Stimulated activated memory B cell treated with anti-CD40 and anti-IgM and Interleukin-4, amounts not matched to agents 10 μg/mL and 1 μg/mL and 100 μg/mL, for 72 hours (primary cell): Measurements from ENCODE around the gene RBP7.

Experiments
- ATAC-seq: fragments of 150-1000 bp; cut with Tn5 transposase; 2 replicates; pipeline ENCODE4 v1.10.0; 2021
- H3K27ac Mint-ChIP-seq: one replicate; pipeline ENCODE4 v1.8.0; 2022; ENCODE audit warnings: mild to moderate bottlenecking, mixed read lengths
- H3K27me3 Mint-ChIP-seq: one replicate; pipeline ENCODE4 v1.8.0; 2022; ENCODE audit warnings: mixed read lengths
- H3K36me3 Mint-ChIP-seq: one replicate; pipeline ENCODE4 v1.8.0; 2022; ENCODE audit warnings: mixed read lengths
- H3K4me1 Mint-ChIP-seq: one replicate; pipeline ENCODE4 v1.8.0; 2022; ENCODE audit warnings: mixed read lengths
- H3K4me3 Mint-ChIP-seq: one replicate; pipeline ENCODE4 v1.8.0; 2022; ENCODE audit warnings: mild to moderate bottlenecking, moderate library complexity, mixed read lengths
- H3K9me3 Mint-ChIP-seq: one replicate; pipeline ENCODE4 v1.8.0; 2022; ENCODE audit warnings: mixed read lengths

The RBP7 gene

DNA sequence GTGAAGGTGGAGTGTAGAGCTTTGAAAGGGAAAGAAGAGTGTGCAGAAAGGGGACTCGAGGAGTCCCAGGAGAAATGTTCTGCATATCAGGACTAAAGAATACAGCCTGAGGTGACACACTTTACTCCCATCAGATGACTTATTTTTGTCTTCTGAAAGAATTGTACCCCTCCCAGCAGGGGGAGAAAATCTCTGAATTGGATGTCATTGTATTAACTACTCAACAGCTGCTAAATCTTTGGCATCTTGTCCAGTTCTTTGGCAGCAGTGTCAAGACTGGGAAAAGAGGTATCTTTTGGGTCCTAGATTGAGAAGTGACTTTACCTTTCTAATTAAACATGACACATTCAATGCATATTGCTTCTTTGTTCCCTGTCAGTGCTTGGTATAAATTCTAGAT is 54.6 kb downstream of the RBP7 start:
- no peaks in the 10 kb centered on the region for H3K27me3 Mint-ChIP-seq

GRCh38 chr1:10052347-10052746 is 55.3 kb downstream of the RBP7 start:
- Mint-ChIP-seq H3K4me3 (no peak overlapping the region), H3K36me3 (peaks cover 38% of the 10 kb centered on the region), H3K27ac (no peak overlapping the region), H3K9me3 (no peaks in the 10 kb centered on the region), H3K4me1 (peaks cover 6% of the 10 kb centered on the region), H3K27me3 (no peaks in the 10 kb centered on the region)
- ATAC-seq: no peak

More for the DNA sequence above, 54.6 kb downstream of the RBP7 start:
- no peak overlapping the region for H3K27ac Mint-ChIP-seq
- no peak overlapping the region for H3K4me3 Mint-ChIP-seq
- no peak for ATAC-seq
- H3K36me3 Mint-ChIP-seq: peaks cover 38% of the 10 kb centered on the region
- no peaks in the 10 kb centered on the region for H3K9me3 Mint-ChIP-seq
- H3K4me1 Mint-ChIP-seq: peaks cover 12% of the 10 kb centered on the region

GRCh38 chr1:10054465-10054864 is 57.4 kb downstream of the RBP7 start:
- Mint-ChIP-seq H3K9me3 (no peaks in the 10 kb centered on the region), H3K36me3 (peaks cover 46% of the 10 kb centered on the region), H3K27me3 (no peaks in the 10 kb centered on the region), H3K27ac (no peak overlapping the region), H3K4me3 (no peak overlapping the region), H3K4me1 (peaks cover 10% of the 10 kb centered on the region)
- no peak for ATAC-seq

- H3K4me3 Mint-ChIP-seq: no peak overlapping the region
- no peak overlapping the region for H3K27ac Mint-ChIP-seq
- H3K4me1 Mint-ChIP-seq: peaks cover 10% of the 10 kb centered on the region
- no peaks in the 10 kb centered on the region for H3K9me3 Mint-ChIP-seq
- H3K36me3 Mint-ChIP-seq: peaks cover 41% of the 10 kb centered on the region
- no peak for ATAC-seq
- no peaks in the 10 kb centered on the region for H3K27me3 Mint-ChIP-seq
Observed at GRCh38 chr1:10056599-10056987, 59.6 kb downstream of the RBP7 start.

DNA sequence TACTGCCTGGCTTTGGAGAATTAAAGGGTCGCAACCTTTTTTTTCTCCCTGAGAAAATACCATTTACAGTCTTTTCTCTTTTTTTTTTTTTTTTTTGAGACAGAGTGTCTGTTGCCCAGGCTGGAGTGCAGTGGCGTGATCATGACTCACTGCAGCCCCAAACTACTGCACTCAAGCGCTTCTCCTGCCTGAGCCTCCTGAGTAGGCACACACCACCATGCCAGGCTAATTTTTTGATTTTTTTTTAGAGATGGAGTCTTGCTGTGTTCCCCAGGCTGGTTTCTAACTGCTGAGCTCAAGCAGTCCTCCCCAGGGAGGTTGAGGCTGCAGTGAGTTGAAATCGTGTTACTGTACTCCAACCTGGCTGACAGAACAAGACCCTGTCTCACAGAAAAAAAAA is 60.3 kb downstream of the RBP7 start:
- Mint-ChIP-seq H3K9me3 (no peaks in the 10 kb centered on the region), H3K27ac (no peak overlapping the region), H3K36me3 (peaks cover 36% of the 10 kb centered on the region), H3K4me3 (no peak overlapping the region), H3K4me1 (peaks cover 10% of the 10 kb centered on the region), H3K27me3 (no peaks in the 10 kb centered on the region)
- ATAC-seq: no peak

DNA sequence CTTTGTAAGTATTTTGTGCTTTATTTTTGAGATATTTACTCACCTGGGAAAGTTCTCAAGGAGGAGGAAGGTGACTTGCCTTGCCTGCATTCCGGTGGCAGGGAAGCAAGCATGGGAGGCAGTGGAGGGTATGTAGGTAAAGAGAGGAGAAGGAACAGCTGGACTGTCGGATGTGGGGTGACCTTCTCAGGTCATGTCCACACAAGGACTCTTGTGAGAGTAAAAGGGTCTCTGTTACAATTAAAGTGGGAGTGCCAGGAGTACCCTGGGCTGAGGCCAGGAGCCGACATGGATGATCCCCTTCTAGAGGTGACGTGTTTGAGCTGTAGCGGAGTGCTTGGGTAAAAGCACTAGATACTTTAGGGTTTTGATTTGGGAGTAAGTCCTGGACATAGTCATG is 60.8 kb downstream of the RBP7 start:
- Mint-ChIP-seq H3K27me3 (no peaks in the 10 kb centered on the region), H3K4me1 (peaks cover 10% of the 10 kb centered on the region), H3K36me3 (peaks cover 32% of the 10 kb centered on the region), H3K4me3 (no peak overlapping the region), H3K27ac (no peak overlapping the region), H3K9me3 (no peaks in the 10 kb centered on the region)
- no peak for ATAC-seq

GRCh38 chr1:10059342-10059718 is 62.3 kb downstream of the RBP7 start:
- H3K27ac Mint-ChIP-seq: no peak overlapping the region
- peaks cover 22% of the 10 kb centered on the region for H3K4me1 Mint-ChIP-seq

DNA sequence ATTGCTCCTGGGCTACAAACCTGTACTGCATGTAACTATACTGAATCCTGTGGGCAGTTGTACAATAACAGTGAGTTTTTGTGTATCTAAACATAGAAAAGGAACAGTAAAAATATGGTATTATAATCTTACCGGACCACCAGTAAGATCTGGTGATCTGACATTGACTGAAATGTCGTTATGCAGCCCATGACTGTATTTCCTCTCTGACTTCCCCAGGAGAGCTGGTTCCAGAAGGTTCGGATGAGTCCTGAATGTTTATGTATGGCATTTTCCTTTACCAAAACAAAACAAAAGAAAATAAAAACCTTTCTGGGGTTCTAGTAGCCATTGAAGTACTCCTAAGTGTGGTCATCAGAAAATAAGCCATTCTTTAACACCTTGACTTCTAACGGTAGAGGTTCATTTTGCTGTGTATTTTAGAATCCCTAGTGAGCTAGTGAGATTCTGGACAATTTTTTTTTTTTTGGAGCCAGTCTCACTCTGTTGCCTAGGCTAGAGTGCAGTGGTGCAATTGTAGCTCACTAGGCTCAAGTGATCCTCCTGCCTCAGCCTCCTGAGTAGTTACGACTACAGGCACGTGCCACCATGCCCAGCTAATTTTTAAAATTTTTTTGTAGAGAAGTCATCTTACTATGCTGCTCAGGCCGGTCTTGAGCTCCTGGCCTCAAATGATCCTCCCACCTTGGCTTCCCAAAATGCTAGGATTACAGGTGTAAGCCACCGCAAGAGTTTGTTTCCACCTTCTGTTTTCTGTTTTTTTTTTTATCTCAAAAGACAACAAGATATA is 63.5 kb downstream of the RBP7 start:
- H3K4me1 Mint-ChIP-seq: peaks cover 31% of the 10 kb centered on the region
- no peaks in the 10 kb centered on the region for H3K27me3 Mint-ChIP-seq
- ATAC-seq: no peak
- H3K27ac Mint-ChIP-seq: no peak overlapping the region
- H3K36me3 Mint-ChIP-seq: peaks cover 47% of the 10 kb centered on the region
- no peak overlapping the region for H3K4me3 Mint-ChIP-seq
- H3K9me3 Mint-ChIP-seq: no peaks in the 10 kb centered on the region

More at GRCh38 chr1:10059342-10059718, 62.3 kb downstream of the RBP7 start:
- no peak for ATAC-seq
- peaks cover 44% of the 10 kb centered on the region for H3K36me3 Mint-ChIP-seq
- H3K27me3 Mint-ChIP-seq: no peaks in the 10 kb centered on the region
- H3K9me3 Mint-ChIP-seq: no peaks in the 10 kb centered on the region
- H3K4me3 Mint-ChIP-seq: no peak overlapping the region

DNA sequence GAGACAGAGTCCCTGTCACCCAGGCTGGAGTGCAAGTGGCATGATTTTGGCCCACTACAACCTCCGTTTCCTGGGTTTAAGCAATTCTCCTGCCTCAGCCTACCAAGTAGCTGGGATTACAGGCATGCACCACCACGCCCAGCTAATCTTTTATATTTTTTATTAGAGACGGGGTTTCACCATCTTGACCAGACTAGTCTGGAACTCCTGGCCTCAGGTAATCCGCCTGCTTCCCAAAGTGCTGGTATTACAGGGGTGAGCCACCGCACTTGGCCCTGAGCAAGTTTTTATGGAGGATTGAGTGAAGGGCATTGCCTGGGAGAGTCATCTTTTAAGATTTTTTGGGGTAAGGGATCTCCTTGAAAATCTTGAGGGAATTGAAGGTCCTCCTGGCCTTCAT is 64.2 kb downstream of the RBP7 start:
- H3K36me3 Mint-ChIP-seq: peaks cover 46% of the 10 kb centered on the region
- H3K27me3 Mint-ChIP-seq: no peaks in the 10 kb centered on the region
- H3K4me1 Mint-ChIP-seq: peaks cover 31% of the 10 kb centered on the region
- H3K9me3 Mint-ChIP-seq: no peaks in the 10 kb centered on the region
- no peak overlapping the region for H3K4me3 Mint-ChIP-seq
- H3K27ac Mint-ChIP-seq: no peak overlapping the region
- no peak for ATAC-seq

- no peaks in the 10 kb centered on the region for H3K9me3 Mint-ChIP-seq
- ATAC-seq: no peak
- H3K4me3 Mint-ChIP-seq: no peak overlapping the region
- H3K27ac Mint-ChIP-seq: no peak overlapping the region
- peaks cover 27% of the 10 kb centered on the region for H3K4me1 Mint-ChIP-seq
- peaks cover 32% of the 10 kb centered on the region for H3K36me3 Mint-ChIP-seq
- H3K27me3 Mint-ChIP-seq: no peaks in the 10 kb centered on the region
Observed at GRCh38 chr1:10063878-10064277, 66.8 kb downstream of the RBP7 start.

DNA sequence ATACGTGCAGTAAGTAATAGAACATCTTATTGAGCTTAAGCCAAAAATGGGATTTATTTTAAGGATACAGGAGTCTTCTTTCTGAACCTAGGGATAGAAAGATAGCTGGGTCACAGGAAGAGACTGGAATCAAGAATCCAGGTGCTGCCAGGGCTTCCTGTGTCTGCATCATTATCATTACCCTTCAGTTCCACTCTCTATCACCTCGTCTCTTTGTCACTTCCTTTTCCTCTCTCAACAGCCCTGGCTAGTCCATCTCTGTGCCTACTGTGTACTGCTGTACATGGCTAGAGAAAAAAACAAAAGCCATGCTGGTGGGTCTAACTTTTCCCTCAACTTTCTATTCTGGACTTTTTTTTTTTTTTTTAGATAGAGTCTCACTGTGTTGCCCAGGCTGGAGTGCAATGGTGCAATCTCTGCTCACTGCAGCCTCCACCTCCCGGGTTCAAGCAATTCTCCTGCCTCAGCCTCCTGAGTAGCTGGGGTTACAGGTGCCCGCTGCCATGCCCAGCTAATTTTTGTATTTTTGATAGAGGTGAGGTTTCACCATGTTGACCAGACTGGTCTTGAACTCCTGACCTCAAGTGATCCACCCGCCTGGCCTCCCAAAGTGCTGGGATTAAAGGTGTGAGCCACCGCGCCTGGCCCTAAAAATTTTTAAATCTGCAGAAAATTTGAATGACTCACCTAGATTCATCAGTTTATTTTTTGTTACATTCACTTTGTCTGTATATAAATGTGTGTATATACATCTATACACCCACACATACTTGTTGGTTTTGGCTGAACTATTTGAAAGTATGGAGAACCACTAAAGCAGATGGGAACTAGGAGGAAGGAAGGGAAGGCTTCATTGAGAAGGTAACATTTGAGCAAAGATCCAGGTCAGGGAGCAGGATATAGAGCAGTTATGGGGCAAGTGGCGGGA is 67.7 kb downstream of the RBP7 start:
- no peak overlapping the region for H3K4me3 Mint-ChIP-seq
- H3K27ac Mint-ChIP-seq: no peak overlapping the region
- peaks cover 24% of the 10 kb centered on the region for H3K36me3 Mint-ChIP-seq
- H3K27me3 Mint-ChIP-seq: no peaks in the 10 kb centered on the region
- H3K9me3 Mint-ChIP-seq: no peaks in the 10 kb centered on the region
- H3K4me1 Mint-ChIP-seq: peaks cover 27% of the 10 kb centered on the region
- ATAC-seq: no peak

- no peak for ATAC-seq
- no peak overlapping the region for H3K4me3 Mint-ChIP-seq
- peaks cover 27% of the 10 kb centered on the region for H3K4me1 Mint-ChIP-seq
- no peaks in the 10 kb centered on the region for H3K27me3 Mint-ChIP-seq
- H3K36me3 Mint-ChIP-seq: peaks cover 22% of the 10 kb centered on the region
- no peak overlapping the region for H3K27ac Mint-ChIP-seq
- H3K9me3 Mint-ChIP-seq: no peaks in the 10 kb centered on the region
Observed at GRCh38 chr1:10065344-10065685, 68.3 kb downstream of the RBP7 start.
